ENCODE data around the gene TMEM9.

Gene TMEM9

GRCh38 chr1:201126832-201127754 is 27.2 kb downstream of the TMEM9 start, which contains the start of gene ASCL5:
ASCL5 (minus strand) TSS chr1:201127184; CDS start chr1:201115372, 11,812 bp downstream.
- DNase-seq (ENCODE audit: low read depth in 2 of 2): no peak

GRCh38 chr1:201126463-201126831 is 27.8 kb downstream of the TMEM9 start:
- no peak for DNase-seq (ENCODE audit: low read depth in 2 of 2)

- no peak for DNase-seq (ENCODE audit: low read depth in 2 of 2)
These were observed 28.5 kb downstream of the TMEM9 start for GRCh38 chr1:201125800-201126199.

GRCh38 chr1:201125019-201125418 is 29.3 kb downstream of the TMEM9 start:
- no peak for DNase-seq (ENCODE audit: low read depth in 2 of 2)

- no peak for DNase-seq (ENCODE audit: low read depth in 2 of 2)
These were observed 30.4 kb downstream of the TMEM9 start for GRCh38 chr1:201123866-201124265.

GRCh38 chr1:201122321-201122957 is 31.8 kb downstream of the TMEM9 start:
- DNase-seq (ENCODE audit: low read depth in 2 of 2): no peak

GRCh38 chr1:201119206-201120197 is 34.8 kb downstream of the TMEM9 start:
- peak; percentile 34 to 46 for DNase-seq (ENCODE audit: low read depth in 2 of 2)

GRCh38 chr1:201116091-201116490 is 38.2 kb downstream of the TMEM9 start:
- DNase-seq (ENCODE audit: low read depth in 2 of 2): no peak

GRCh38 chr1:201115390-201115937 is 38.8 kb downstream of the TMEM9 start:
- DNase-seq (ENCODE audit: low read depth in 2 of 2): no peak

GRCh38 chr1:201114245-201115131 is 39.8 kb downstream of the TMEM9 start:
- peak; percentile 51 to 63 for DNase-seq (ENCODE audit: low read depth in 2 of 2)

GRCh38 chr1:201113451-201114244 is 40.6 kb downstream of the TMEM9 start:
- no peak for DNase-seq (ENCODE audit: low read depth in 2 of 2)

- DNase-seq (ENCODE audit: low read depth in 2 of 2): no peak
These were observed 41.3 kb downstream of the TMEM9 start for GRCh38 chr1:201112926-201113325.

GRCh38 chr1:201112173-201112731 is 42.0 kb downstream of the TMEM9 start, which contains the start of gene CACNA1S:
CACNA1S (minus strand) TSS chr1:201112426; CDS start chr1:201112339, 87 bp downstream.
- no peak for DNase-seq (ENCODE audit: low read depth in 2 of 2)

GRCh38 chr1:201111672-201112071 is 42.6 kb downstream of the TMEM9 start:
- no peak for DNase-seq (ENCODE audit: low read depth in 2 of 2)

- no peak for DNase-seq (ENCODE audit: low read depth in 2 of 2)
These were observed 43.1 kb downstream of the TMEM9 start for GRCh38 chr1:201111156-201111555.

GRCh38 chr1:201110616-201111015 is 43.7 kb downstream of the TMEM9 start:
- DNase-seq (ENCODE audit: low read depth in 2 of 2): no peak

GRCh38 chr1:201110138-201110537 is 44.1 kb downstream of the TMEM9 start:
- no peak for DNase-seq (ENCODE audit: low read depth in 2 of 2)

GRCh38 chr1:201109651-201110050 is 44.6 kb downstream of the TMEM9 start:
- no peak for DNase-seq (ENCODE audit: low read depth in 2 of 2)

- DNase-seq (ENCODE audit: low read depth in 2 of 2): no peak
These were observed 45.7 kb downstream of the TMEM9 start for GRCh38 chr1:201108614-201109013.
